AG04449 (cell line): Measurements from ENCODE around the gene CDC42EP1.
A peak's percentile ranks its signal among the peaks of the same experiment; 100 is the strongest.

Source experiments
- CTCF ChIA-PET: fragments of 350-600 bp; formaldehyde crosslinking; extraction: SDS; loops from one replicate; lab custom pipeline; 2021; ENCODE audit warnings: antibody characterized with exemption; lab: Yijun Ruan, JAX
- POLR2A ChIA-PET: fragments of 400-600, 350-600 bp; formaldehyde crosslinking; extraction: SDS; loops from one replicate; lab custom pipeline; 2020; ENCODE audit warnings: antibody characterized with exemption, inconsistent platforms; lab: Yijun Ruan, JAX
- DNase-seq: peaks from one replicate; pipeline ENCODE4 v3.0.0-alpha.2; 2010; ENCODE audit warnings: low read depth, low spot score
- H3K4me3 ChIP-seq: 2 replicates; pipeline ENCODE4 v1.5.1; 2011; ENCODE audit warnings: low read depth, mild to moderate bottlenecking, control low read depth, low read length
- TF ChIP-seq, protein P1 (sequence below): IDR thresholded peaks from one replicate; pipeline ENCODE4 v1.5.1; 2011; ENCODE audit warnings: mild to moderate bottlenecking, moderate library complexity, low read length, control low read depth, inconsistent platforms; ENCODE audit not compliant: insufficient read depth; ENCODE audit errors: missing control alignments

Gene CDC42EP1

GRCh38 chr22:37604074-37604473 lies 43.8 kb downstream of the CDC42EP1 start:
- no peak for DNase-seq
- TF ChIP-seq, protein P1, sequence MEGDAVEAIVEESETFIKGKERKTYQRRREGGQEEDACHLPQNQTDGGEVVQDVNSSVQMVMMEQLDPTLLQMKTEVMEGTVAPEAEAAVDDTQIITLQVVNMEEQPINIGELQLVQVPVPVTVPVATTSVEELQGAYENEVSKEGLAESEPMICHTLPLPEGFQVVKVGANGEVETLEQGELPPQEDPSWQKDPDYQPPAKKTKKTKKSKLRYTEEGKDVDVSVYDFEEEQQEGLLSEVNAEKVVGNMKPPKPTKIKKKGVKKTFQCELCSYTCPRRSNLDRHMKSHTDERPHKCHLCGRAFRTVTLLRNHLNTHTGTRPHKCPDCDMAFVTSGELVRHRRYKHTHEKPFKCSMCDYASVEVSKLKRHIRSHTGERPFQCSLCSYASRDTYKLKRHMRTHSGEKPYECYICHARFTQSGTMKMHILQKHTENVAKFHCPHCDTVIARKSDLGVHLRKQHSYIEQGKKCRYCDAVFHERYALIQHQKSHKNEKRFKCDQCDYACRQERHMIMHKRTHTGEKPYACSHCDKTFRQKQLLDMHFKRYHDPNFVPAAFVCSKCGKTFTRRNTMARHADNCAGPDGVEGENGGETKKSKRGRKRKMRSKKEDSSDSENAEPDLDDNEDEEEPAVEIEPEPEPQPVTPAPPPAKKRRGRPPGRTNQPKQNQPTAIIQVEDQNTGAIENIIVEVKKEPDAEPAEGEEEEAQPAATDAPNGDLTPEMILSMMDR = no peak
- no peak overlapping the region for H3K4me3 ChIP-seq
- CTCF ChIA-PET = interaction anchor here (0.7 to 13.7 kb wide), 7 partner anchors 10 to 77 kb away, joined by 3 to 297 read pairs (median 4); no protein-coding TSS in a partner anchor
- POLR2A ChIA-PET = no interaction called here

DNA sequence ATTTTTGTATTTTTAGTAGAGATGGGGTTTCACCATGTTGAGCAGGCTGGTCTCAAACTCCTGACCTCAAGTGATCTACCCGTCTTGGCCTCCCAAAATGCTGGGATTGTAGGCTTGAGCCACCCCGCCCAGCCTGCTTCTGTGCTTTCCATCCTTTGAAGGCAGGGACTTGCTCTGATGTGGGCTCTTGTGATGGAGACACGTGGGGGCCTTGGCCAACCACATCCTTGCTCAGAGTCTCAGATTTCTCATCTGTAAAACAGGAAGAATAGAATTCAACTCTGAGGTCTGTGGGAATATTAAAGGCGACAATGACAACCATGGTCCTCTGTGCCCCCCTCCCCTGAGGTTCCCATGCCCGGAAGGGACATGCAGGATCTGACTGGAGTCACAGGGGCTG lies 44.6 kb downstream of the CDC42EP1 start:
- CTCF ChIA-PET = interaction anchor here (1.0 to 13.7 kb wide), 7 partner anchors 8 to 187 kb away, joined by 3 to 297 read pairs (median 5); no protein-coding TSS in a partner anchor
- TF ChIP-seq, protein P1 = no peak
- no peak overlapping the region for H3K4me3 ChIP-seq
- no peak for DNase-seq
- POLR2A ChIA-PET = no interaction called here

DNA sequence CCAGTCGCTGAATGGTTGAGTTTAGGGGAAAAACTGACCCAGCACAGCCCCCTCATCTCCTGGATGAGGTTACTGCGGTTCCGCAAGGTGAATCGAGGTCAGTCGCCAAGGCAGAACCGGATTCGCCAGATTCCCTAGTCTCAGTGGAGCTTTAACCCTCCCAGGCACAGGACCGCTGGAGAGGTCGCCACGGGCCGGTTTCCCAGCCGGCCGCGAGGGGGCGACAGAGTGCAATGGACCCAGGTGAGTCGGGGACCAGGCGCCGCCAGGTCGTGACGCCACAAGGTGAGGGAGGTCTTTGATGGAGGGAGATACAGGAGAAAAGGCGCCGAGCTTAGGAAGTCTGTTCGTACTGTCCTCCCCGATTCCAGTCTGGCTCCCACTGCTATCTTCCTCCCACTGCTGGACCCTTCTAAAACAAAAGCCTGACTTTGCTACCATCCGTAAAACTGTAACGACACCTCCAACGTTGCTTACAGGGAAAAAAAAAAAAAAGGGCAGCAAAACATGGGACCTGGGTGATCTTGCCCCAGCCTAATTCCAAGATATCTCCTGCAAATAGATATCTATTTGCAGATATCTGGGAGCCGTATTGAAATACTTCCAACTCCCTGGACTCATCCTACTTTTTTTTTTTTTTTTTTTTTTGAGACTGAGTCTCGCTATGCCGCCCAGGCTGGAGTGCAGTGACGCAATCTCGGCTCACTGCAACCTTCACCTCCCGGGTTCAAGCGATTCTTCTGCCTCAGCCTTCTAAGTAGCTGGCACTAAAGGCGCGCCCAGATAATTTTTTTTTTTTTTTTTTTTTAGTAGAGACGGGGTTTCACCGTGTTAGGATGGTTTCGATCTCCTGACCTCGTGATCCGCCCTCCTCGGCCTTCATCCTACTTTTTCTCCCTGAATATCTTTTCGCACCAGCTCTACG lies 47.0 kb downstream of the CDC42EP1 start:
- peak overlapping the region; percentile 51 for H3K4me3 ChIP-seq
- ChIA-PET CTCF (interaction anchor here (0.6 to 13.7 kb wide), 63 partner anchors 9 to 347 kb away, joined by 3 to 297 read pairs (median 5); partner anchors contain the start of genes CDC42EP1, GCAT, LGALS1 and LGALS2), POLR2A (interaction anchor here (0.6 to 2.5 kb wide), 9 partner anchors 15 to 201 kb away, joined by 3 to 18 read pairs (median 7); partner anchors contain the start of genes LGALS1 and LGALS2)
- TF ChIP-seq, protein P1 = peak; percentile 98
- no peak for DNase-seq

DNA sequence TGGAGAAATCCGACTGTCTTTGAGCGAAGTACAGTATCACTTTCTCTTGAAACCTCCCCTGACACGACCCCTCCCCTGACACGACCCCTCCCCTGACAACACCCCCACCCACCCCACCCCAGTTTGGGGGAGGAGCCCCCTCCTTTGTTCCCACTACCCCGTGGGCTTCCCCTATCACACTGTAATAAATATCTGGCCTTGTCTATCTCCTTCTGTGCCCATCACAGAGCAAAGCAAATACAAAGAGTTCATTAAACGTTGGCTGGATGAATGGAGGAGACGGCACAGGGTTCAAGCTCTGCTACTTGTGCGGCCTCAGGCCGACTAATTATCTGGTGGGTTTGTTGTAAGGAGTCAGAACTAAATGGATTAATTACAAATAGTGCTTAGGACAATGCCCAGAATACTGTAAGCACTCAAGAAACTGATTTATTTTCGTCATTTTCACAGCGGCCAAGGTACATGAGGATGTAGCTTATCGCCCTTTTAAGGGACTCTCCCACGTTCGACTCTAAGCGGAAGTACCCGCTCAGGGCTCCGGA lies 47.7 kb downstream of the CDC42EP1 start:
- TF ChIP-seq, protein P1 = no peak
- POLR2A ChIA-PET = interaction anchor here (0.6 to 2.5 kb wide), 9 partner anchors 15 to 201 kb away, joined by 3 to 18 read pairs (median 7); partner anchors contain the start of genes LGALS1 and LGALS2
- CTCF ChIA-PET = interaction anchor here (0.7 to 13.7 kb wide), 27 partner anchors 10 to 347 kb away, joined by 3 to 297 read pairs (median 7); partner anchors contain the start of genes CDC42EP1, LGALS1 and LGALS2
- no peak for DNase-seq
- H3K4me3 ChIP-seq = peak overlapping the region; percentile 86

DNA sequence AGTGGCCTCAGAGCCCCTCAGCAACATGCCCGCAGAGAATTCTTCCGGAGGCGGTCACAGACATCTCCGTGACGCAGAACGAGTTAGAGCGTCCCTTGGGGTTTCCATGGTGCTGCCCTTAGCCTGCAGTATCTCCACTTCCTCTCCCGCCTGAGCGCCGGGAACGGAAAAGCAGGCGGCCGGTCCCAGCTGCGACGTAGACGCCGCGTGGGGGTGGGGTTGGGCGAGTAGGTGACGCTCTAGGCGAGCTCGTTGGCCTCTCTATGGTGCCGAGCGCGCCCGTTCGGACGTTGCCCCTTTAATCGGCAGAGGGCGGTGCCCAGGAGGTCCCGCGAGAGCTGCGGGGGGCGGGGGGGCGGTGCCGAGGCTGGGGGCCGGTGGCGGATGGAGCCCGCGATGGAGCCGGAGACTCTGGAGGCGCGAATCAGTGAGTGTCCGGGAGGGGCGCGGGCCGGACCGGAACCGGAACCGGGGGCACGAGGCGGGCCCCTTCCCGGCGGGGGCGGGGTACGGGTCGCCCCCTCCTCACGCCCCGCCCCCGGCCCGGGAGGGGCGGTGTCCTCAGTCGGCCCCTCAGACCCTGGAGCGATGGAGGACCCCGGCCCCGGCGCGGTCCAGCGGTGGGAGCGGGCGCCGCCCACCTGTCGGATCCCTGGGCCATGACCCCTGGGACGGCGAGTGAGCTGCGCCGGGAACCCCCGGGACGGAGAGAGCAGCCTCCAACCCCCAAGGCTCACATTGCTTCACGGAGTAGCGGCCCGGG lies 48.4 kb downstream of the CDC42EP1 start, which contains the start of gene GGA1:
TSS of gene GGA1 (plus strand) at position 358 of the 763 bp plus-strand sequence. CDS start at position 385, 27 bp downstream.
- ChIA-PET POLR2A (interaction anchor here (0.6 to 2.5 kb wide), 8 partner anchors 16 to 200 kb away, joined by 3 to 18 read pairs (median 7); partner anchors contain the start of genes LGALS1 and LGALS2), CTCF (interaction anchor here (0.8 to 29.4 kb wide), 18 partner anchors 11 to 348 kb away, joined by 3 to 454 read pairs (median 10); partner anchors contain the start of genes LGALS1 and SH3BP1)
- H3K4me3 ChIP-seq = peak within 1 kb of the TSS; percentile 86
- TF ChIP-seq, protein P1 = no peak
- peak; percentile 83 for DNase-seq
